H1 (cell line): ENCODE data around the gene UIMC1. TPM values are rescaled to one million over a fixed set of nuclear protein-coding genes. Genes with fewer than 3 reads are reported as not detected.

ENCODE experiments used
- CTCF ChIP-seq, 3 experiments: IDR thresholded peaks; 1 replicate in 2 of 3; 2 replicates in 1 of 3; pipeline versions ENCODE4 v1.5.1 to v1.6.1; 2011; ENCODE audit warnings: low read length in 3 of 3, mild to moderate bottlenecking in 3 of 3, inconsistent platforms in 2 of 3, low read depth in 1 of 3, moderate library complexity in 1 of 3; ENCODE audit not compliant: insufficient read depth in 1 of 3; ENCODE audit errors: control extremely low read depth in 1 of 3
- NRF1 ChIP-seq: IDR thresholded peaks from 2 replicates; pipeline ENCODE4 v1.6.1; 2011; ENCODE audit warnings: mild to moderate bottlenecking, low read depth, low read length, improper control_type of control experiment
- polyA plus RNA-seq, 7 experiments: library from polyadenylated mRNA; depleted of rRNA in 3 of 7; stranded (reverse) in 5 of 7; unstranded in 2 of 7; fragments of >200 nt in 5 of 7; fragments of 200-250 nt in 2 of 7; gene quantifications; 1 replicate in 5 of 7; 2 replicates in 1 of 7; 4 replicates in 1 of 7; pipeline versions ENCODE4 v1.2.1 to v1.2.3, GENCODE V29; 2011 to 2013; ENCODE audit warnings: missing spikeins in 2 of 7, mixed read lengths in 2 of 7
- total RNA-seq: library from RNA; stranded (reverse); fragmentation: NEBNext Ultra II Directional; extraction: Animal tissue kit (Norgen Biotek cat#: 25700); gene quantifications from 2 replicates; pipeline ENCODE4 v1.2.1, GENCODE V29; 2021

The UIMC1 gene
- total and polyA plus RNA-seq, 2 of the 8 experiments (the other 6 are each of a cell fraction or from before 2014, with no cell fraction given) = 12.8 to 43.7 TPM

GRCh38 chr5:176887252-176887849 lies 119.2 kb downstream of the UIMC1 start (continued):
- TF ChIP-seq CTCF (IDR thresholded peaks at IDR 0.05; ENCODE audit: control extremely low read depth in 1 of 3, insufficient read depth in 1 of 3, low read depth in 1 of 3, low read length in 3 of 3) (peak in 2 of 3 experiments; percentile 45 to 50; a peak in 2 of 4 replicates), NRF1 (no peak)
